ENCODE results near the gene ZNF254. TPM values are rescaled to one million over a fixed set of nuclear protein-coding genes. Genes with fewer than 3 reads are reported as not detected.

The ZNF254 gene
- polyA plus RNA-seq, 4 donors, result 30.9 to 47.8 (median 33.0) TPM

Other genes starting within 250 kb of the ZNF254 start
- 10 to 100 TPM in 3 of 4 donors, 1 to 10 TPM in 1; 5.4 to 15.0 (median 11.7) TPM for gene ZNF726, start 172.3 kb upstream of the ZNF254 start, polyA plus RNA-seq (ENCODE audit: insufficient read length in 4 of 4)

Measured in left renal pelvis (tissue), 4 donors.